M059J (cell line): Measurements from ENCODE around the gene DAW1. TPM values are rescaled to one million over a fixed set of nuclear protein-coding genes. Genes with fewer than 3 reads are reported as not detected.
A peak's percentile ranks its signal among the peaks of the same experiment; 100 is the strongest.
"Not testable (repeated sequence)": the region's sequence is repeated elsewhere in the genome, so short reads cannot be mapped to it uniquely, and the experiment has no call there.

Experiments
- DNase-seq: peaks from one replicate; pipeline ENCODE4 v3.0.0-alpha.2; 2012; ENCODE audit warnings: low read depth
- total RNA-seq: library from RNA; depleted of rRNA; stranded (reverse); fragments of >200 nt; shearing (Covaris generic); gene quantifications from 2 replicates; pipeline ENCODE4 v1.2.3, GENCODE V29; 2014; rRNA removed

DAW1 gene, protein sequence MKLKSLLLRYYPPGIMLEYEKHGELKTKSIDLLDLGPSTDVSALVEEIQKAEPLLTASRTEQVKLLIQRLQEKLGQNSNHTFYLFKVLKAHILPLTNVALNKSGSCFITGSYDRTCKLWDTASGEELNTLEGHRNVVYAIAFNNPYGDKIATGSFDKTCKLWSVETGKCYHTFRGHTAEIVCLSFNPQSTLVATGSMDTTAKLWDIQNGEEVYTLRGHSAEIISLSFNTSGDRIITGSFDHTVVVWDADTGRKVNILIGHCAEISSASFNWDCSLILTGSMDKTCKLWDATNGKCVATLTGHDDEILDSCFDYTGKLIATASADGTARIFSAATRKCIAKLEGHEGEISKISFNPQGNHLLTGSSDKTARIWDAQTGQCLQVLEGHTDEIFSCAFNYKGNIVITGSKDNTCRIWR
- total RNA-seq = 0.30 TPM in 1 of 2 replicates, not detected in the other

DNA sequence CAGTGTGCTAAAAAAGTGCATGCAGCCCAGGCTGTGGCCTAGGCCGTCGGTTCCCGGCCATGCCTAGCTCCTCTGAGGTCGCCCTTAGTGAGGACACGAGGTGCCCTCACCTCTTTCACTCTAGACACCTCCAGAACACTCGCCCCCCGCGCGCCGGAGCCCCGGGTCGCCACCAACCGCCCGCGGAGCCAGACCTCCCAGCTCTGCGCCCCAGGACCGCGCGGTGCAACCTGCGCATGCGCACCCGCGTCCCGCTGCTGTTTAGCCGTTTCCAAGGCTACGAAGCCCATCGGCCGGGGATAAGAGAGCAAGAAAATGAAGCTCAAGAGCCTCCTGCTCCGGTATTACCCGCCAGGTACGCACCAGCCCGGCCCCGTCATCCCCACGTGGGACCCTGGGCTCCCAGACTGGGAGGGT is at the start of gene DAW1:
Gene DAW1 (plus strand): TSS at position 257 of the 417 bp plus-strand sequence. CDS start 59 bp downstream, at position 316.
- DNase-seq = no peak

DNA sequence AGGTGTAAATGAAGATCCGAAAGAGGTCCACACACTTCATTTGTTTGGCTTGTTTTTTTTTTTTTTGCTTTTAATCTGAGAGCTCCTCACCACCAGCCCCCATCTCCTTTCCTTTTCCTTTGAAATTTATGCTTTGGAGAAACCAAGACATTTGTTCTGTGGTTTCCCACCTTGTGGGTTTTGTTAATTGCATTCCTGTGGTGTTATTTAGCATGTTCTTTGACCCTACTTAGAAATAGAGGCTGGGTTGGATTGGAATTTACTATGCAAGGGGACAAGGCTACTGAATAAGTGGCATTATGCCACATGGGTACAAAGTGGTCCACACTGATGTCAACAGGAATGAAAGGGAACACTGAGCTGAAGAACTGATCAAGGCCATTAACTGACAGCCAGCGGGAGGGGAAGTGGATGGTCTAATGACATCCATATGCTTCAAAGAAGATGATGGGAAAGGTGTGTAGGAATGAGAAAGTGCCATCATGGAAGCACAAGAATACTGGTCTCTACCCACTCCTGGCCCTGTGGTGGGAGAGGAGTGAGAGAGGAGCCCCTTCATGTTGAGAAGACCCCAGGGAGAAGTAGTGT is 48.9 kb upstream of the DAW1 start:
- DNase-seq = peak; percentile 58

DNA sequence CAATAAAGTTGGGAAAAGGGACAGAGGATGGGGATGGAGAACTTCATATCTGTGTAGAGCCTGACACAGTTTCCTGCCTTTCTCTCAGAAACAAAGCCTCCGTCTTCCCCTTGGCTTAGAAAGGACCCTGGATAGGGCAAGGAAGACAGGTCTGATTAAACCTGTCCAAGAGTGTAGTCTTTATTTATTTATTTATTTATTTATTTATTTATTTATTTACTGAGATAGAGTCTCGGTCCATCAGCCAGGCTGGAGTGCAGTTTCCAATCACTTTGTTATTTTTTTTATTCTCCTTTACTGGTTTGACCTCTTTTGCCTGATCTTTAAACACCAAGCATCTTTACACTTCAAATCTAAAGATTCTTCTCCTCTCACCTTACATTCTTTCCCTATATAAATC is 47.5 kb upstream of the DAW1 start:
- no peak for DNase-seq

DNA sequence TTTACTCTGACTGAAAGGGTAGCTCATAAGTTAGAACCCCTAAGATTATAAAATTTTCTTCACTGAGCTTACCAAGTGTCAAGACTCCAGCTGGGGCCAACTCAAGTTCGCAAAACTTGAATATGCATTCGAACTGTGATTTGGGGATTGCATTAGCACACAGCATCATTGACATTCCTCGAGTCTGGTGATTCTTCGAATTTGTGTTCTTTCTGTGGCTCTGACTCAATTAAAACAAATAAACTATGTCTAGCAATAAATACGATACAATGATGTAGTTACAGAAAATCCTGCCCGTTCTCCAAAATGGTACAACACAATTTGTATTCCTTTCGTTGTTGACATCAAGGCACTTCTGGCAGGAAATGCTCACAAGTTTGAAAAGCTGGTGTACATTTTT is 46.7 kb upstream of the DAW1 start:
- no peak for DNase-seq

DNA sequence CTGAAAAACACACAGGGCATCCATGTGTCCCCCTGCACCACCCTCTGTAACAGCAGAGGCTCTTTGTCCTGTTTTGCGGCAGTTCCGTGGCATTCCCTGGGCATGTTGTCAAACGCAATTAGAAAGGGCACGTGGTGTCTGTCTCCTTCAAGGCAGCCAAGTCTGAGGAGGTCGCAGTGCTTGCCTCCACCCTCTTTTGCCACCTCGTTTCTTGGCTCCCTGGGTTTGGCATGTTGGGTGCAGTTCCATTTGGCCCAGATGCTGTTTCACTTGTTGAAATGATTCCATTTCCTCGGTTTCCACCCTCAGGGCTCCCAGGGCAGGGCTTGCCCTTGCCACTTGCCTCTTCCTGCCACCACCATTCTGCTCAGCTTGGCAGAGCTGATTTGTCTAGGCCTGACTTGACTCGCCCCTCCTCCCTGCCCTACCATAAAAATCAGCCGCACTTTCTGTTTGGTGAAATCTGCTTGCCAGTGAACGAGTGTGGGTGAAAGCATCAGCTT is 45.4 kb upstream of the DAW1 start:
- DNase-seq = peak; percentile 42

DNA sequence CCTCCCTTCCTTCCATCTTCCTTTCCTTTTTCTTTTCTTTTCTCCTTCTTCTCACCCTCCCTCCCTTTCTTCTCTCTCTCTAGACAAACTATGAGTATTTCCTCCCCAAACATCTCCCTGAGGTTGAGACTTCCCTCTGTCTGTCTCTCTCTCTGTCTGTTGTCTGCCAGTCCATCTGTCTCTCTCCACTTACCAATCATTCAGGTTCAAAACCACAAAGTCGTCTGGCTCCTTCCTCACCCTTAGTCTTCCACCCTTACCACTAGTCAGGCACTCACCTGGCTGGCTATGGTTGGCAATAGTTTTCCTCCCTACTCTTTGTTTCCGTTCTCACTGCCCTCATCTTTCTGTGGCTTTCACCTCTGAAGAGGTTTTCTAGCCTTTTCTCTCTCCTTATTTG is 44.9 kb upstream of the DAW1 start:
- DNase-seq = no peak

DNA sequence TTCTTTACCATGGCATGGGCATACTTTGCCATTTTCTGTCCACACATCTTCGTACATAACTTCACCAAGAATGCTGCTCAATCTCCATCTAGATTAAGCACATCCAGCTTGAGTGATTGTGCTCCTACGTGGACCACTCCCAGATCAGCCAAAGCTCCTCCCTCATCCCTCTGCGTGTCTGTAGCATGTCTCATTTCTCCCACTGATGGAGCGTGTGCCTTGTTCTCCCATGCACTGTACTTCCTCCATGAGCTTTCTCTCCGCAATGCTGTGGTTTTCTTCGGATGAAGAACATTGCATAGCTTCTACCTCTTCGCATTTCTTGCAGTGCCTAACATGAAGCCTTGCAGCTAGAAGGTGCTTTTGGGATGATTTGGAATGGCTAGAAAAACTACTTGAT is 44.3 kb upstream of the DAW1 start:
- DNase-seq = no peak

DNA sequence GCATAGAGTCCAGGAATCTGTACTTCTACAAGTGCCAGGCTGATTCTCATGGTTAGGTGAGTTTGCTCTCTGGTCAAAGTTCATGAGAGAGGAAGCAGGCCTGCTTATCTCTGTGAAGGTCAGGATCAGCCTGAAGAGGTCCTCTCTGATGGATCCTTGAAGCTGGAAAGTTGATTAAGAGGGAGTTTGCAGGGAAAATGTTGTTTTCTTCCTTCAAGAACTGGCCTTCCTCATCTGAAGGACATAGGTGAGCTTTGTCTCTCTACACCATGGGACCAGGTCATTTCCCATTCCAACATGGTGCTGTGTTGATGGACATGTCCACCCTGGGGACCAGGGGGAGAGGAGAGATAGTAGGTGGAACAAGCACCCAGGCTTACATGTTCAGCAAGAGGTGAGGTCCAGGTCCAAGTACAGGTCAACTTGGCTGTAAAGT is 42.9 kb upstream of the DAW1 start:
- no peak for DNase-seq

DNA sequence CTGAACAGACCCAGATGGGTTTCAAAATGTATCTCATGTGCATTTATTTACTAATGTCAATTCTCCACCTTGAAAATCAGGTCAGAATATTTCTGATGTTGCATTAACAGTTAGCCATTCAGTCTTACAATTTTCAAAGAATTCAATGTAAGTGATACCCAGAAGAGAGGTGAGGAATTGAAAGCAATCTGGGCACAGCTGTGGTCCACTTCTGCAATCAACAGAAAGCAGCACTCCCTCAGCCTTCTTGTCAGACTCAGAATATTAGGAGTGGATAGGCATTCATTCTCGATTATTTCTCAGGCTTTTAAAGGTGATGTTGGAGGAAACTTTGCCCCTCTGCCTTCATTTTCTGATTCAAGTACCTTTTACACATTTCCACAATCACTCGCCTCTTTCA is 42.1 kb upstream of the DAW1 start:
- DNase-seq = no peak

DNA sequence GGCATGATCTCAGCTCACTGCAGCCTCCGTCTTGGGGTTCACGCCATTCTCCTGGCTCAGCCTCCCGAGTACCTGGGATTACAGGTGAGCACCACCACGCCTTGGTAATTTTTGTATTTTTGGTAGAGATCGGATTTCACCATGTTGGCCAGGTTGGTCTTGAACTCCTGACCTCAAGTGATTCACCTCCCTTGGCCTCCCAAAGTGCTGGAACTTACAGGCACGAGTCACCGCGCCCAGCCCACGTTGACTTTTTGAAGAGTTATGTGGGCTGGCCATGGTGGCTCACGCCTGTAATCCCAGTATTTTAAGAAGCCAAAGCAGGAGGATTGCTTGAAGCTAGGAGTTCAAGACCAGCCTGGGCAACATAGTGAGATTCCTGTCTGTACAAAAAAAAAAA is 37.0 kb upstream of the DAW1 start:
- DNase-seq = peak; percentile 47

DNA sequence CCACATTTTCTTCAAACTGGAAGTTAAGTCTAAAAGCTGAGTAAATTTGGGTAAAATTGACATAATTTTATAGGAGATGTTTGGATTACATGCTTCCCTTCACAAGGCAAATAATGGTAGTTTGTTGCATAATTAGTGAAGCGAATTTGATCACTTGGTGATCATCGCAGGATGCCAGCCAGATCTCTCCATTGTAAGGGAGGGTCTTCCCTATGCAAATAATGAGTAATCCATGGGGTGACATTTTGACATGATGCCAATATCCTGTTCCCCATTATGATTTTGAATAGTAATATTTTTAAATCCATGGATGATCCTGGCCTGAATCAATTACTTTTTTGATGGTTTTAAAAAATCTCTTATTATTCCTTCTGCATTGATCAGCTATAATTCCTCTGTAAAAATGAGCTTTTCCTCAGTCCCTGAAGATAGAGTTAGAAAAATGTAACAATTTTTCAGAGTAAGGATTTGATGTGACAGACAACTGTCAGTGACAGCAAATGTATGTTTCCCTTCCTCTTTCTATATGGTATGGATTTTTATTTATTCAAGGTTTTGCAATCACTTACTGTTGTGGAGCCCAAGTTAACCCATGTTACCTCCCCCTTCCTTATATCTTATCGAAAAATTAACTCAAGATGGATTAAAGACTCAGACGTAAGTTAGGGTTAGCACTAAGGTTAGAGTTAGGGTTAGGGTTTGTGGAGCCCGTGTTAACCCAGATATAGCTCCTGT is 36.3 kb upstream of the DAW1 start:
- DNase-seq = no peak

DNA sequence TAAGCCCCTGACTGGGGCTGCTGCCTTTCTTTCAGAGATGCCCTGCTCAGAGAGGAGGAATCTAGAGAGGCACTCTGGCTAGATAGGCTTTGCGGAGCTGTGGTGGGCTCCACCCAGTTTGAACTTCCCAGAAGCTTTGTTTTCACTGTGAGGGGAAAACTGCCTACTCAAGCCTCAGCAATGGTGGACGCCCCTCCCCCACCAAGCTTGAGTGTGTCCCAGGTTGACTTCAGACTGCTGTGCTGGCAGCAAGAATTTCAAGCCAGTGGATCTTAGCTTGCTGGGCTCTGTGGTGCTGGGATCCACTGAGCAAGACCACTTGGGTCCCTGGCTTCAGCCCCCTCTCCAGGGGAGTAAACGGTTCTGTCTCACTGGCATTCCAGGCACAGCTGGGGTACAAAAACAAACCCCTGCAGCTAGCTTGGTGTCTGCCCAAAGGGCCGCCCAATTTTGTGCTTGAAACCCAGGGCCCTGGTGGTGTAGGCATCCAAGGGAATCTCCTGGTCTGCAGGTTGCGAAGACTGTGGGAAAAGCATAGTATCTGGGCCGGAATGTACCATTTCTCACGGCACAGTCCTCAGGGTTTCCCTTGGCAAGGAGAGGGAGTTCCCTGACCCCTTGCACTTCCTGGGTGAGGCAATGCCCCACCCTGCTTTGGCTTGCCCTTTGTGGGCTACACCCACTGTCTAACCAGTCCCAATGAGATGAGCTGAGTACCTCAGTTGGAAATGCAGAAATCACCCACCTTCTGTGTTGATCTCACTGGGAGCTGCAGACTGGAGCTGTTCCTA is 31.9 kb upstream of the DAW1 start:
- not testable (repeated sequence) for DNase-seq

DNA sequence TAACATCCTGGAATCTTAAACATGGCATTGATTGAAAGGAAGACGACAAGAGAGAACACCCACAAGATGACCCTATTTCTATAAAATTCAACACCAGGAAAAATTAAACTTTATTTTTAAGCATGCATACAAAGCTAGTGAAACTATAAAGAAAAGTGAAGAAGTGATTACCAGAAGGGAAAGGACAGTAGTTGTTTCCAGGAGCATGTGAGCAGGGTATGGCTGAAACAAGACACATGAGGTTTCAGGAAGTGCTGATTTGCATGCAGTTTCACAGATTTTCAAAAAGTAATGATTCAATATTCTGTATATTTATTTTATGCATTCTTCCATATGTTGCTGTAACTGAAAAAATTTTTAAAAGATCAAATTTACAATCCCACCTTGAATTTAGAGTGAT is 24.6 kb upstream of the DAW1 start:
- no peak for DNase-seq

DNA sequence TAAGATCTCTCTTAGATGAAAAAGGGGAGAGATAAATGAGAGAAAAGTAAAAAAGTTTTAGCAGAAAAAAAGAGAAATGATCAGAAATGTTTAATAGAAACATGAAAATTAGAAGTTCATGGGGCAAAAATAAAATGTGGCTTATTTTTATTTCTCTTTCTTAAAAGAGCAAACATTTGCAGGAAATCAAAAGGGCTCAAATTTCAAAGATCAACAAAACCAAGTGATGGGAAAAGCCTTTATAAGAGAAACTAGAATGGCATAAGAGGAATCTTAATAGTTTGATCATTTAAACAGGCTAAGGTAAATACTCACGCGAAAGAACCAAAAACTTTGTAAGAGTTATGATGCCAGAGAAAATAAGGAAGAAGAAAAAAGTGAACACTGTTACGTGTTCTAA is 23.3 kb upstream of the DAW1 start:
- DNase-seq = no peak

DNA sequence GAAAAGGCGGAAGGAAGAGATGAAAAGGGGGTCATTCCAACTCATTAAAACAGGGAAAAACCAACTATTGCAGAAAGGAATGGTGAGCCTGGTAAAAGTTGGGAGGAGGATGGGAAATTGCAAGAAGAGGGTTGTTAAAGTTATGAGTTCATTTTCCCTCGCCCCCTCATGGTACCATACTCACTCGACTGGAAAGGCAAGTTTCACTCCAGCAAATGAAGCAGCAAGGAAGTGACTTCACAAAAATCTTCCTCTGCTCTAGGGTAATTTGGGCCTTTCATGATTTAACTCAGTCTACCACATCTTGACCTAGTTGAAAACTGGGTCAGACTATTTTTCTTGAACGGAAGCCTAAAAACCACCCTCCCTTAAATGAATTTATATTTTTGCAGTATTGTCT is 22.8 kb upstream of the DAW1 start:
- no peak for DNase-seq

DNA sequence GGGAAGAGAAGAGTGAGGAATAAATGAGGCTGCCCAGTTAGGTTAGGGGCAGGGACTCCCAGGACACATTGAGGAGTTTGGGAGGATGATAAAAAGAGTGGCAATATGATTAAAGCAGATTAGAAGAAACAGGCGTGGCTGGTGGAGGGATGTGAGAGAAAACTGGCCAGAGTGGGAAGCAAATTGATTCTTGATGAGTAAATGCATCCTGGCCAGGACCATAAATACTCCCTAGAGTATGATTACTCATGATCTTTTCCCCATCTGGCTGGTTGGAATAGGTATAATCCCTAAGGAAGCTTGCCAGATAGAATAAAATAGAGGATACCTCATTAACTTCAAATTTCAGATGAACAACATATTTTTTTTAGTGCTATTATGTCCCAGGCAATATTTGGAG is 21.5 kb upstream of the DAW1 start:
- no peak for DNase-seq

DNA sequence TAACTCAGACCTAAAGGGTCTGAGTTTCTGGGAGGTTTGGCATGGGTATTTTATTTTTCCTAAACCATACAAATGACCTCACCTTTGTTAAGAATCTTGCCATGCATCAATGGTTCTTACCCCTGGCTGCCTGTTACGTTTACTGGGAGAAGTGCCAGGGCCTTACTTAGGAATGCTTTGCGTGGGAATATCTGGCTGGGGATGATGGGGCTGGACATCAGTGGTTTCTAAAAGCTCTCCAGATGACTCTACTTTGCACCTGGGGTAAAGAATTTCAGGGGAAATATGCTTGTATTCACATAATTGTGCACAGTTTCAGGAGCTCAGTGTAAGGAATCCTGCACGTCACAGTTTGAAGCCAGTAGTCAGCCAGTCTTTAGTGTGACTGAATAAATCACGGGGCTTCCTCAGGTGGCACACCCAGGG is 18.2 kb upstream of the DAW1 start:
- peak; percentile 94 for DNase-seq

DNA sequence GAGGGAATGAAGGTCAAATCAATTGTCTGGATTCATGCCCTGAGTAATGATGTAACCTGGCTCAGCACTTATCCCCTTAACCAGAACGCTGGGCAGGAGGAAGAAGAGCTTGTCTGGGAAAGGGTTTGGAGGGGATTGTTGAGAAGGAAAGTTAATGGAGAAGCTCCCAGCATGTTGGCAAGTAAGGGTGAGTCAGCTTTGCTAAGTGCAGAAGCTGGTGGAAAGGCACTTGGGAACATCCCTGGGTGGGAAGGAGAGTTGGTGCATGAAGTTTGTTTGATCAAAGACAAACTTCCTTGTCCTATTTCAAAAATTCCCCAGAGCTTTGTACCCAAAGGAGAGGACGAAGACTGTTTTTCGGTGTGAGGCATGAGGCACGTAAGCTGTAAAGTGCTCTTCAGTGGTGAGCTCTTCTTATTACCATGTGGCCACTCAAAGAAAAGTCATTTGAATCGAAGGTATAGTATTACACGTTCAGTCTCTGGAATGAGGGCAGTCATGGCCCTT is 17.6 kb upstream of the DAW1 start:
- DNase-seq = peak; percentile 34

DNA sequence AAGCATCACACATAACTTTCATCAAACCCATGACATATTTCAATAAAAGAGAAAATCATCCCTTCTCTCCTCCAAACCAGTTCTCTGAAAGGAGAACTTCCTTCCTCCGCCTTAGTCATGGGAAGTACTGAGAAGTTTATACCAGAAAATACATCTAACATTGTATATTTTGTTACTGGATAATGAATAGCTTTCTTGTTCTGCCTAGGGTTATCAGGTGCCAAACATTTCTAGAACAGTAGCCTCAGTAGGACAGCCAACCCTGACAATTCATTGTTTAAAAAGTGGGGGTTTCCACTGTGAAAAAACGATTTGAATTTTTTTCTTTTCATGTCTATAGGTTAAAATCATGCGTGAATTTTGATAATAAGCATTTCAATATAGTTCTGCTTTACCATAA is 16.0 kb upstream of the DAW1 start:
- DNase-seq = no peak

DNA sequence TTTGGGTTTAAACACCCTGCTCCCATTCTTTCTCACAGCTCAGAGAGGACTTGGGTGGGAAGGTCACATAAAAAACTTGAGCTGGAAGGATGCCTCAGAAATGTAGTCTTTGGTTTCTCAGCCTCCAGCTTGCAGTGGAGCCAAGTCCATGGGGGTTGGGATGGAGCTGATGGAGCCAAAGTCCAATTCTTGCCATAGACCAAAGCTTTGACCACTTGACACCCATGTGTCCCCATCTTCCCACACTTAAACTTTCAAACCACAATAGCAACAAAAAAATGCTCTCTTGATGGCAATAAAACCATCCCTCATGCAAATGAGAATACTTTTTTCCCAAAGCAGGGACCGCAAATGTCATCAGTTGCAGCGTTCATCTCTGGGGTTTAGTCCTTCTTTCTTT is 14.7 kb upstream of the DAW1 start:
- no peak for DNase-seq

DNA sequence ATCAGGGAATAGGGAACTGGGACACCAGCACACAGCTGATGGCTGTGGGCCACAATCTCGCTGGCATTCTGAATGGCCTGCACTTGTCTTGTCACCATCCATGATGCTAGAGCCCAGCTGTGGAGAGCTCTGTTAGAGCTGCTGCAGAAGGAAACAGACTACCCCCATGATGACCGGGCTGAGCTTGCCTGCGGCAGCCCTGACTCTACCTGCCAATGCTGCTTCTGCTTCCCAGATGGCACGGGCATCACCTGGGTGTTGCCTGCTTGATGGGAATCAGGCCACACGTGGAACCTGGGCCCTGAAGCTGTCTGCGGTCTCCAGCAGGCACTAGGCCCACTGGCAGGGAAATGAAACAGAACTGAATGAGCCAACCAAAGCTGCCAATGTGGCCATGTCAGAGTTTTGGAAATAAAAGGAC is 11.2 kb upstream of the DAW1 start:
- DNase-seq = no peak
